HEK293 (cell line): Measurements from ENCODE around the gene CXCL8.

Source experiments
- BCL11A ChIP-seq: fragments of 450-650 bp; formaldehyde crosslinking; IDR thresholded peaks from 2 replicates; pipeline ENCODE4 v1.5.1; 2016; ENCODE audit warnings: low read depth, missing biosample characterization, missing genetic modification characterization
- ELK4 ChIP-seq: IDR thresholded peaks from 2 replicates; pipeline ENCODE4 v1.6.1; 2011; ENCODE audit warnings: mild to moderate bottlenecking, low read depth, low read length, borderline replicate concordance
- HOXA7 ChIP-seq: sonication (generic); formaldehyde crosslinking; IDR thresholded peaks from 2 replicates; pipeline ENCODE4 v1.8.1; 2022; ENCODE audit warnings: missing genetic modification reagents, borderline replicate concordance
- PRDM1 ChIP-seq: fragments of 450-650 bp; formaldehyde crosslinking; IDR thresholded peaks from 2 replicates; pipeline ENCODE4; 2016; ENCODE audit warnings: missing biosample characterization, missing genetic modification characterization
- SP3 ChIP-seq: fragments of 450-650 bp; formaldehyde crosslinking; IDR thresholded peaks from 2 replicates; pipeline ENCODE4 v1.5.1; 2016; ENCODE audit warnings: missing biosample characterization, missing genetic modification characterization
- TRIM28 ChIP-seq: IDR thresholded peaks from 2 replicates; pipeline ENCODE4 v1.6.1; 2011; ENCODE audit warnings: low read length, control low read depth, borderline replicate concordance
- ZBTB8A ChIP-seq: fragments of 450-650 bp; formaldehyde crosslinking; IDR thresholded peaks from 2 replicates; pipeline ENCODE4 v1.5.1; 2016; ENCODE audit warnings: missing biosample characterization, missing genetic modification characterization
- ZFP69B ChIP-seq: fragments of 450-650 bp; formaldehyde crosslinking; IDR thresholded peaks from 2 replicates; pipeline ENCODE4 v1.5.1; 2016; ENCODE audit warnings: missing biosample characterization, missing genetic modification characterization
- ZNF121 ChIP-seq: fragments of 450-650 bp; formaldehyde crosslinking; IDR thresholded peaks from 2 replicates; pipeline ENCODE4 v1.5.1; 2016; ENCODE audit warnings: missing biosample characterization, missing genetic modification characterization
- ZNF157 ChIP-seq: fragments of 450-650 bp; formaldehyde crosslinking; IDR thresholded peaks from 2 replicates; pipeline ENCODE4 v1.5.1; 2016; ENCODE audit warnings: missing biosample characterization, missing genetic modification characterization
- ZNF174 ChIP-seq: fragments of 450-650 bp; formaldehyde crosslinking; IDR thresholded peaks from 2 replicates; pipeline ENCODE4 v1.5.0; 2017; ENCODE audit warnings: missing biosample characterization, mild to moderate bottlenecking, missing genetic modification characterization
- ZNF184 ChIP-seq: fragments of 450-650 bp; IDR thresholded peaks from 2 replicates; pipeline ENCODE4 v1.5.1; 2018; ENCODE audit warnings: missing biosample characterization, mild to moderate bottlenecking, missing genetic modification characterization
- ZNF202 ChIP-seq: fragments of 450-650 bp; formaldehyde crosslinking; IDR thresholded peaks from 2 replicates; pipeline ENCODE4 v1.5.1; 2016; ENCODE audit warnings: missing biosample characterization, missing genetic modification characterization, borderline replicate concordance
- ZNF221 ChIP-seq: fragments of 450-650 bp; formaldehyde crosslinking; IDR thresholded peaks from 2 replicates; pipeline ENCODE4 v1.5.1; 2017; ENCODE audit warnings: missing biosample characterization, missing genetic modification characterization, borderline replicate concordance
- ZNF24 ChIP-seq: fragments of 450-650 bp; formaldehyde crosslinking; IDR thresholded peaks from 2 replicates; pipeline ENCODE4 v1.5.1; 2016; ENCODE audit warnings: missing biosample characterization, missing genetic modification characterization
- ZNF266 ChIP-seq: fragments of 450-650 bp; formaldehyde crosslinking; IDR thresholded peaks from 2 replicates; pipeline ENCODE4 v1.5.1; 2016; ENCODE audit warnings: missing biosample characterization, missing genetic modification characterization, low read depth
- ZNF324 ChIP-seq: fragments of 450-650 bp; formaldehyde crosslinking; IDR thresholded peaks from 2 replicates; pipeline ENCODE4 v1.5.1; 2016; ENCODE audit warnings: missing biosample characterization, missing genetic modification characterization
- ZNF350 ChIP-seq: fragments of 450-650 bp; formaldehyde crosslinking; IDR thresholded peaks from 2 replicates; pipeline ENCODE4 v1.5.0; 2017; ENCODE audit warnings: missing biosample characterization, mild to moderate bottlenecking, missing genetic modification characterization
- ZNF354C ChIP-seq: fragments of 450-650 bp; formaldehyde crosslinking; IDR thresholded peaks from 2 replicates; pipeline ENCODE4 v1.5.1; 2016; ENCODE audit warnings: missing biosample characterization, missing genetic modification characterization, low read depth, borderline replicate concordance
- ZNF398 ChIP-seq: fragments of 450-650 bp; formaldehyde crosslinking; IDR thresholded peaks from 2 replicates; pipeline ENCODE4 v1.5.1; 2017; ENCODE audit warnings: missing biosample characterization, missing genetic modification characterization
- ZNF426 ChIP-seq: fragments of 450-650 bp; formaldehyde crosslinking; IDR thresholded peaks from 2 replicates; pipeline ENCODE4 v1.5.1; 2017; ENCODE audit warnings: missing biosample characterization, missing genetic modification characterization, mild to moderate bottlenecking, inconsistent platforms, moderate library complexity
- ZNF433 ChIP-seq: fragments of 450-650 bp; formaldehyde crosslinking; IDR thresholded peaks from 2 replicates; pipeline ENCODE4 v1.5.1; 2016; ENCODE audit warnings: missing biosample characterization, missing genetic modification characterization, low read depth
- ZNF488 ChIP-seq: fragments of 450-650 bp; formaldehyde crosslinking; IDR thresholded peaks from 2 replicates; pipeline ENCODE4 v1.5.1; 2016; ENCODE audit warnings: missing biosample characterization, missing genetic modification characterization
- ZNF510 ChIP-seq: fragments of 450-650 bp; formaldehyde crosslinking; IDR thresholded peaks from 2 replicates; pipeline ENCODE4 v1.5.1; 2018; ENCODE audit warnings: mild to moderate bottlenecking, missing genetic modification characterization, missing biosample characterization; ENCODE audit not compliant: insufficient replicate concordance
- ZNF518A ChIP-seq: fragments of 450-650 bp; formaldehyde crosslinking; conservative IDR thresholded peaks from 2 replicates; pipeline ENCODE4 v1.5.1; 2016; ENCODE audit warnings: low read depth, missing biosample characterization, missing genetic modification characterization
- ZNF626 ChIP-seq: fragments of 450-650 bp; sonication (Bioruptor Pico); formaldehyde crosslinking; IDR thresholded peaks from 2 replicates; pipeline ENCODE4 v1.5.1; 2018; ENCODE audit warnings: missing biosample characterization, missing genetic modification characterization, inconsistent platforms
- ZNF776 ChIP-seq: fragments of 450-650 bp; formaldehyde crosslinking; IDR thresholded peaks from 2 replicates; pipeline ENCODE4 v1.5.0; 2017; ENCODE audit warnings: missing biosample characterization, missing genetic modification characterization, borderline replicate concordance
- ZNF785 ChIP-seq: fragments of 450-650 bp; formaldehyde crosslinking; IDR thresholded peaks from 2 replicates; pipeline ENCODE4 v1.5.1; 2016; ENCODE audit warnings: missing biosample characterization, missing genetic modification characterization
- ZNF837 ChIP-seq: fragments of 450-650 bp; formaldehyde crosslinking; IDR thresholded peaks from 2 replicates; pipeline ENCODE4 v1.5.1; 2016; ENCODE audit warnings: missing biosample characterization, missing genetic modification characterization
- ZNF843 ChIP-seq: fragments of 450-650 bp; formaldehyde crosslinking; IDR thresholded peaks from 2 replicates; pipeline ENCODE4 v1.5.1; 2016; ENCODE audit warnings: missing biosample characterization, missing genetic modification characterization
- ZXDB ChIP-seq: fragments of 450-650 bp; formaldehyde crosslinking; IDR thresholded peaks from 2 replicates; pipeline ENCODE4 v1.5.1; 2016; ENCODE audit warnings: missing biosample characterization, missing genetic modification characterization

Gene CXCL8

GRCh38 chr4:73707918-73708577 lies 32.3 kb upstream of the CXCL8 start (continued):
- TF ChIP-seq ZNF350 (no peak), ZNF426 (tag by site-specific recombination) (no peak), ZNF324 (tag by site-specific recombination) (no peak), ELK4 (no peak), ZNF266 (tag by site-specific recombination) (no peak), ZNF843 (no peak), TRIM28 (no peak), ZNF202 (tag by site-specific recombination) (no peak), ZNF398 (tag by site-specific recombination) (no peak), BCL11A (tag by site-specific recombination) (no peak), PRDM1 (peak; percentile 41; the same call in 1 of the 2 replicates), ZNF354C (no peak), ZNF776 (tag by site-specific recombination) (no peak), ZNF785 (tag by site-specific recombination) (no peak), ZNF121 (tag by site-specific recombination) (no peak), ZNF433 (tag by site-specific recombination) (no peak), HOXA7 (CRISPR knock-in tag) (no peak), ZNF837 (no peak), ZNF626 (no peak), ZXDB (no peak), ZNF24 (tag by site-specific recombination) (no peak), ZNF510 (tag by site-specific recombination) (no peak), ZNF221 (tag by site-specific recombination) (no peak), ZNF488 (tag by site-specific recombination) (no peak), ZNF174 (tag by site-specific recombination) (no peak), ZNF157 (tag by site-specific recombination) (no peak), ZBTB8A (no peak), ZNF518A (tag by site-specific recombination) (0 out of 2 replicates have a peak, but pooled peaks have one; percentile 10), ZFP69B (tag by site-specific recombination) (no peak), SP3 (tag by site-specific recombination) (no peak), ZNF184 (tag by site-specific recombination) (no peak)
